Caco-2 (cell line): Measurements from ENCODE around the gene WWOX. TPM values are rescaled to one million over a fixed set of nuclear protein-coding genes. Genes with fewer than 3 reads are reported as not detected.

Source experiments
- BruUV-seq: library from RNA; stranded (reverse); fragments of 400-500 nt; replicated peaks from 2 replicates; lab custom pipeline; 2021; lab: Mats Ljungman, UMichigan
- CTCF ChIA-PET: fragments of 300-600 bp; sonication (Branson Sonifier 250); formaldehyde crosslinking; loops from one replicate; lab custom pipeline; 2022; ENCODE audit warnings: antibody characterized with exemption; lab: Charles Lee
- POLR2A ChIA-PET: fragments of 300-600 bp; sonication (Branson Sonifier 250); formaldehyde crosslinking; loops from one replicate; lab custom pipeline; 2022; ENCODE audit warnings: antibody characterized with exemption; lab: Charles Lee
- DNase-seq, 2 experiments: peaks; one replicate each; pipeline versions ENCODE4 v3.0.0 to v3.0.0-alpha.2; 2020 to 2022
- H3K27me3 ChIP-seq: replicated peaks from 2 replicates; pipeline ENCODE4 v1.6.0; 2011; ENCODE audit warnings: low read length; ENCODE audit not compliant: control insufficient read depth, insufficient read depth
- H3K36me3 ChIP-seq: 2 replicates; pipeline ENCODE4 v1.5.1; 2011; ENCODE audit warnings: low read length; ENCODE audit not compliant: control insufficient read depth, insufficient read depth
- H3K4me1 ChIP-seq: fragments of 250-450 bp; sonication (Bioruptor Pico); 2 replicates; pipeline ENCODE4 v1.5.1; 2020; ENCODE audit warnings: mild to moderate bottlenecking
- H3K4me3 ChIP-seq: 2 replicates; pipeline ENCODE4 v1.5.1; 2011; ENCODE audit warnings: low read depth, mild to moderate bottlenecking, control low read depth, low read length
- H3K9me3 ChIP-seq: fragments of 250-450 bp; sonication (Bioruptor Pico); 2 replicates; pipeline ENCODE4 v1.5.1; 2020; ENCODE audit warnings: mild to moderate bottlenecking, moderate library complexity
- H3K27ac Mint-ChIP-seq: one replicate; pipeline ENCODE4 v1.8.0; 2022; ENCODE audit warnings: mixed read lengths; ENCODE audit not compliant: unreplicated experiment
- H3K27me3 Mint-ChIP-seq: one replicate; pipeline ENCODE4 v1.8.0; 2022; ENCODE audit warnings: mixed read lengths; ENCODE audit not compliant: insufficient read depth, unreplicated experiment
- H3K36me3 Mint-ChIP-seq: one replicate; pipeline ENCODE4 v1.8.0; 2022; ENCODE audit warnings: mild to moderate bottlenecking, mixed read lengths; ENCODE audit not compliant: insufficient read depth, unreplicated experiment
- H3K4me1 Mint-ChIP-seq: one replicate; pipeline ENCODE4 v1.8.0; 2022; ENCODE audit warnings: low read depth, mixed read lengths; ENCODE audit not compliant: unreplicated experiment
- H3K4me3 Mint-ChIP-seq: one replicate; pipeline ENCODE4 v1.8.0; 2022; ENCODE audit warnings: mild to moderate bottlenecking, moderate library complexity, mixed read lengths; ENCODE audit not compliant: unreplicated experiment
- H3K9me3 Mint-ChIP-seq: one replicate; pipeline ENCODE4 v1.8.0; 2022; ENCODE audit warnings: mixed read lengths; ENCODE audit not compliant: unreplicated experiment
- intact Hi-C: fragments of 100-400 bp; cut with micrococcal nuclease; formaldehyde crosslinking; loops from one replicate; pipeline ENCODE4 v1.10.0; 2022; ENCODE audit not compliant: unreplicated experiment
- total RNA-seq: library from RNA; stranded (reverse); gene quantifications from 2 replicates; pipeline ENCODE4 v1.2.3, GENCODE V29; 2022
- TF ChIP-seq, protein P1 (sequence below), 2 experiments: fragments of 200-600 bp in 1 of 2; IDR thresholded peaks; 1 replicate in 1 of 2; 2 replicates in 1 of 2; pipeline versions ENCODE4 v1.5.1 to v1.8.0; 2011 to 2022; ENCODE audit warnings: antibody characterized with exemption in 1 of 2, control low read depth in 1 of 2, inconsistent platforms in 1 of 2, low read depth in 1 of 2, low read length in 1 of 2, mild to moderate bottlenecking in 1 of 2, moderate library complexity in 1 of 2; ENCODE audit not compliant: insufficient read depth in 1 of 2, severe bottlenecking in 1 of 2, unreplicated experiment in 1 of 2

The WWOX gene
- total RNA-seq, 1 experiment from 2014 or later: 45.0 TPM

DNA sequence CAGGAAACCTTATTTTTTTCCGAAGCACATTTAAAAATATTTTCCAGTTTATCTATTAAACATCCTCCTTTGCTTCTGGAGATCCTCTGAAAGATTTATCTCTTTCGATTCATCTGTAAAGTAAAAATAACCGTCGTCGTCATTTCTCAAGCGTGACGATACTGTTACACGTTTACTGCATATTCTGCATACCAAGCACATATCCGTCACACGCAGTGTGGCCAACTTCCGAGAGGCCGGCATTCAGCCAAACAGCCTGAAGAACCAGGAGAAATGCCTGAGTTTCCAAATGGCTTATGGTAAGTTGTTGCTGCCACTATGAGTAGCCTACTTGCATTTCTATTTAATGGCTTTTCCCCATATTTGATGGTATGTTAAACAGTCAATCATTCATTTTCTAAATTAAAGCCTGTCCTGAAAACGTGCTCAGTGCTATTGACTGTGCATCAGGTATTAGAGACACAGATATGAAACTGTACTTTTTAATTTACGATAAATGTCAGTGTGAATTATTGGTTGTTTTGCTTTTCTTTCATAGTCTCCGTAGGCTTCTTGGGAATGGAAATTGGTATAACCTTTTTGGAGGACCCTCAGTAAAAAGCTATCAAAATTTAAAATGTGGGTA, 275.7 kb downstream of the WWOX start:
- H3K4me1 Mint-ChIP-seq: peaks cover 12% of the 10 kb centered on the region
- intact Hi-C loops: no loop called here
- Histone ChIP-seq H3K27me3 (no peaks in the 10 kb centered on the region), H3K4me1 (peaks cover 17% of the 10 kb centered on the region), H3K9me3 (no peaks in the 10 kb centered on the region), H3K4me3 (no peak overlapping the region), H3K36me3 (no peaks in the 10 kb centered on the region)
- peaks cover 4% of the 10 kb centered on the region for H3K36me3 Mint-ChIP-seq
- no peak overlapping the region for H3K4me3 Mint-ChIP-seq
- TF ChIP-seq, protein P1, sequence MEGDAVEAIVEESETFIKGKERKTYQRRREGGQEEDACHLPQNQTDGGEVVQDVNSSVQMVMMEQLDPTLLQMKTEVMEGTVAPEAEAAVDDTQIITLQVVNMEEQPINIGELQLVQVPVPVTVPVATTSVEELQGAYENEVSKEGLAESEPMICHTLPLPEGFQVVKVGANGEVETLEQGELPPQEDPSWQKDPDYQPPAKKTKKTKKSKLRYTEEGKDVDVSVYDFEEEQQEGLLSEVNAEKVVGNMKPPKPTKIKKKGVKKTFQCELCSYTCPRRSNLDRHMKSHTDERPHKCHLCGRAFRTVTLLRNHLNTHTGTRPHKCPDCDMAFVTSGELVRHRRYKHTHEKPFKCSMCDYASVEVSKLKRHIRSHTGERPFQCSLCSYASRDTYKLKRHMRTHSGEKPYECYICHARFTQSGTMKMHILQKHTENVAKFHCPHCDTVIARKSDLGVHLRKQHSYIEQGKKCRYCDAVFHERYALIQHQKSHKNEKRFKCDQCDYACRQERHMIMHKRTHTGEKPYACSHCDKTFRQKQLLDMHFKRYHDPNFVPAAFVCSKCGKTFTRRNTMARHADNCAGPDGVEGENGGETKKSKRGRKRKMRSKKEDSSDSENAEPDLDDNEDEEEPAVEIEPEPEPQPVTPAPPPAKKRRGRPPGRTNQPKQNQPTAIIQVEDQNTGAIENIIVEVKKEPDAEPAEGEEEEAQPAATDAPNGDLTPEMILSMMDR (IDR thresholded peaks at IDR 0.05; ENCODE audit: insufficient read depth in 1 of 2, low read depth in 1 of 2, low read length in 1 of 2, severe bottlenecking in 1 of 2, unreplicated experiment in 1 of 2): no peak
- no peaks in the 10 kb centered on the region for H3K27me3 Mint-ChIP-seq
- no peak overlapping the region for H3K27ac Mint-ChIP-seq
- DNase-seq: no peak
- BruUV-seq: no TSS peak
- peaks cover 20% of the 10 kb centered on the region for H3K9me3 Mint-ChIP-seq
- POLR2A ChIA-PET: no interaction called here
- CTCF ChIA-PET: no interaction called here

DNA sequence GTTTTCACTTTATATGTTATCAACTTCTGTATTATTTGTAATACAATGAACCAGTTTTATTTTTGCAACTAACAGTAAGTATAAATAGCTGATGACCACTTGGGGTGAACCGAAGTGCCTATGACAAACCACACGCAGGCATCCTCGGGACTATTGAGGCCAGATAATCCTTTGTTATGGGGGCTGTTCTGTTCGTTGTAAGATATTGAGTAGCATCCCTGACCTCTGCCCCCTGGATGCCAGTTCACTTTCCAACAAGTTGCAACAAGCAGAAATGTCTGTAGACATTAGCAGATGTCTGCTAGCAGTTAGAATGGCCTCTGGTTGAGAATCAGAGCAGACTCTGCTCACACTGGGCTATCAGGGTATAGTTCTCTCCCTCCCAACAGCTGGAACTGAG, 277.0 kb downstream of the WWOX start:
- Mint-ChIP-seq H3K9me3 (peaks cover 10% of the 10 kb centered on the region), H3K36me3 (peaks cover 4% of the 10 kb centered on the region), H3K4me1 (peaks cover 12% of the 10 kb centered on the region), H3K27ac (peak overlapping the region; percentile 39), H3K4me3 (no peak overlapping the region), H3K27me3 (no peaks in the 10 kb centered on the region)
- no peaks in the 10 kb centered on the region for H3K36me3 ChIP-seq
- intact Hi-C loops: no loop called here
- POLR2A ChIA-PET: no interaction called here
- BruUV-seq: no TSS peak
- no peaks in the 10 kb centered on the region for H3K27me3 ChIP-seq
- TF ChIP-seq, protein P1 (IDR thresholded peaks at IDR 0.05; ENCODE audit: insufficient read depth in 1 of 2, low read depth in 1 of 2, low read length in 1 of 2, severe bottlenecking in 1 of 2, unreplicated experiment in 1 of 2): no peak
- H3K4me3 ChIP-seq: no peak overlapping the region
- CTCF ChIA-PET: no interaction called here
- DNase-seq: peak; percentile 12 to 51
- H3K9me3 ChIP-seq: no peaks in the 10 kb centered on the region
- peaks cover 17% of the 10 kb centered on the region for H3K4me1 ChIP-seq

DNA sequence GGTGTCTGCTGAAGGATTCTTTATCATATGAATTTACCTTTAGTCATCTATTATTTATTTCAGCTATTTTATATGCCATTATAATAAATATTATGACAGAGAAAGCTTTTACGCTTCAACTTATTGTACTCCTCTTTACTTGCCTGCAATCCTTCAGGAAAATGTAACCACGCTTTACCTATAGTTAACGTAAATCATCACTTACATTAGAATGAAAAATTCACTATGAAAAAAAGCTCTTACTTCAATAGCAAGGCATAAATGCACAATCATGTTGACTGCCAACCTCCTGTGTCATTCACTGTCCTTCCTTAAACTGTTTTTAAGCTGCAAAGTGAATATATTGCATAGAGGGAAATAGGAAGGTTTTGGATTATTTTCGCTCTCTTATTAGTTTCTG, 277.9 kb downstream of the WWOX start:
- no peak for DNase-seq
- no peaks in the 10 kb centered on the region for H3K27me3 ChIP-seq
- CTCF ChIA-PET: no interaction called here
- TF ChIP-seq, protein P1 (IDR thresholded peaks at IDR 0.05; ENCODE audit: insufficient read depth in 1 of 2, low read depth in 1 of 2, low read length in 1 of 2, severe bottlenecking in 1 of 2, unreplicated experiment in 1 of 2): no peak
- no TSS peak for BruUV-seq
- intact Hi-C loops: no loop called here
- H3K36me3 ChIP-seq: no peaks in the 10 kb centered on the region
- no peaks in the 10 kb centered on the region for H3K9me3 ChIP-seq
- Mint-ChIP-seq H3K9me3 (peaks cover 10% of the 10 kb centered on the region), H3K27ac (no peak overlapping the region), H3K27me3 (no peaks in the 10 kb centered on the region), H3K4me3 (no peak overlapping the region), H3K4me1 (peaks cover 12% of the 10 kb centered on the region), H3K36me3 (peaks cover 4% of the 10 kb centered on the region)
- POLR2A ChIA-PET: no interaction called here
- H3K4me3 ChIP-seq: no peak overlapping the region
- peaks cover 17% of the 10 kb centered on the region for H3K4me1 ChIP-seq
